ENCODE measurements around the gene GNA12.
"Not testable (repeated sequence)": the region's sequence is repeated elsewhere in the genome, so short reads cannot be mapped to it uniquely, and the experiment has no call there.

GNA12 gene

GRCh38 chr7:2864204-2864985 lies 20.3 kb upstream of the GNA12 start:
- DNase-seq: no peak

- DNase-seq: peak; percentile 12
Measured at GRCh38 chr7:2863461-2864066, 19.5 kb upstream of the GNA12 start.

- DNase-seq: no peak
Measured at GRCh38 chr7:2862831-2863361, 18.8 kb upstream of the GNA12 start.

GRCh38 chr7:2861509-2861908 lies 17.4 kb upstream of the GNA12 start:
- DNase-seq: no peak

GRCh38 chr7:2860627-2861133 lies 16.6 kb upstream of the GNA12 start:
- no peak for DNase-seq

- no peak for DNase-seq
Measured at GRCh38 chr7:2859952-2860351, 15.8 kb upstream of the GNA12 start.

GRCh38 chr7:2858621-2859020 lies 14.5 kb upstream of the GNA12 start:
- no peak for DNase-seq

GRCh38 chr7:2856388-2857169 lies 12.5 kb upstream of the GNA12 start:
- DNase-seq: no peak

GRCh38 chr7:2855386-2855785 lies 11.3 kb upstream of the GNA12 start:
- DNase-seq: no peak

GRCh38 chr7:2853552-2853951 lies 9.4 kb upstream of the GNA12 start:
- not testable (repeated sequence) for DNase-seq

- no peak for DNase-seq
Measured at GRCh38 chr7:2853147-2853546, 9.0 kb upstream of the GNA12 start.

GRCh38 chr7:2851497-2851896 lies 7.4 kb upstream of the GNA12 start:
- no peak for DNase-seq

GRCh38 chr7:2849941-2850766 lies 6.0 kb upstream of the GNA12 start:
- DNase-seq: no peak

GRCh38 chr7:2845034-2845592 lies 1.0 kb upstream of the GNA12 start:
- DNase-seq: no peak

GRCh38 chr7:2843711-2844152 lies 376 bp downstream of the GNA12 start:
- no peak for DNase-seq

- DNase-seq: no peak
Measured at GRCh38 chr7:2843191-2843685, 870 bp downstream of the GNA12 start.

GRCh38 chr7:2841907-2842306 lies 2.2 kb downstream of the GNA12 start:
- no peak for DNase-seq

- DNase-seq: no peak
Measured at GRCh38 chr7:2840458-2840857, 3.6 kb downstream of the GNA12 start.

GRCh38 chr7:2838873-2839578 lies 5.1 kb downstream of the GNA12 start:
- DNase-seq: no peak

- DNase-seq: no peak
Measured at GRCh38 chr7:2838451-2838850, 5.7 kb downstream of the GNA12 start.

- no peak for DNase-seq
Measured at GRCh38 chr7:2837496-2837895, 6.6 kb downstream of the GNA12 start.
